C4-2B (cell line): ENCODE measurements around the gene NR1I2.

Experiments
- H3K27ac ChIP-seq: fragments of 450-650 bp; 2 replicates; pipeline ENCODE4 v1.5.1; 2017
- ZFX ChIP-seq: fragments of 450-650 bp; IDR thresholded peaks from 2 replicates; pipeline ENCODE4 v1.6.1; 2017
- TF ChIP-seq, protein P1 (sequence below): fragments of 450-650 bp; conservative IDR thresholded peaks from 2 replicates; pipeline ENCODE4 v1.5.1; 2017; ENCODE audit warnings: mild to moderate bottlenecking

NR1I2 gene

GRCh38 chr3:119794401-119794800 lies 12.5 kb downstream of the NR1I2 start:
- no peak for TF ChIP-seq ZFX
- TF ChIP-seq, protein P1, sequence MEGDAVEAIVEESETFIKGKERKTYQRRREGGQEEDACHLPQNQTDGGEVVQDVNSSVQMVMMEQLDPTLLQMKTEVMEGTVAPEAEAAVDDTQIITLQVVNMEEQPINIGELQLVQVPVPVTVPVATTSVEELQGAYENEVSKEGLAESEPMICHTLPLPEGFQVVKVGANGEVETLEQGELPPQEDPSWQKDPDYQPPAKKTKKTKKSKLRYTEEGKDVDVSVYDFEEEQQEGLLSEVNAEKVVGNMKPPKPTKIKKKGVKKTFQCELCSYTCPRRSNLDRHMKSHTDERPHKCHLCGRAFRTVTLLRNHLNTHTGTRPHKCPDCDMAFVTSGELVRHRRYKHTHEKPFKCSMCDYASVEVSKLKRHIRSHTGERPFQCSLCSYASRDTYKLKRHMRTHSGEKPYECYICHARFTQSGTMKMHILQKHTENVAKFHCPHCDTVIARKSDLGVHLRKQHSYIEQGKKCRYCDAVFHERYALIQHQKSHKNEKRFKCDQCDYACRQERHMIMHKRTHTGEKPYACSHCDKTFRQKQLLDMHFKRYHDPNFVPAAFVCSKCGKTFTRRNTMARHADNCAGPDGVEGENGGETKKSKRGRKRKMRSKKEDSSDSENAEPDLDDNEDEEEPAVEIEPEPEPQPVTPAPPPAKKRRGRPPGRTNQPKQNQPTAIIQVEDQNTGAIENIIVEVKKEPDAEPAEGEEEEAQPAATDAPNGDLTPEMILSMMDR, result no peak

DNA sequence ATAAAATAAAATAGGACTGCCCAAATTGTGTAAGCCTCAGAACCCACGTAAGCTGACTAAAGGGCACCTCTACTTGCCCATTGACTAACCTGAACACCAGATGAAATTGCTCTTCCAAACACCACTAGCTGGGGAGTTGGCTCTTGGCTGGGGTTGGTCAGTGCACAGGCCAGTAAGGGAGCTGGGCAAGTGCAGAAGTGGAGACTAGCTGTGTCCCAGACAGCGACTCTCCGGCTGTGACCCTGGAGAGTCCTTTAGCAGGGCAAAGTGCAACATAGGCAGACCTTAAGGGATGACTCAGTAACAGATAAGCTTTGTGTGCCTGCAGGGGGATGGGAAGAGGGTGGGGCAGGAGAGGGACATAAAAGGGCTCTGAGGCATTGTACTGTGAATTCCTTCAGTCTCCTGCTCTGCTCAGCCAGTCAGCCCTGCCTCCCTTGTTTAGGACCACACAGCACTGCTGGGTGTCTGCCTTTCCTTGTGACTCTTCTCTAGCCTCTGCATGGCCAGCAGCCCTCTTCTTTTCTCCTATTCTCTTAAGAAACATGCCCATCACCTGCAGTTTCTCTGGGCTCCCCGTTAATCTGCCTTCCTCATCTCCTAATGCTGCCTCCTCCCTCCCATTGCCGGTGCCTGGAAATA lies 13.2 kb downstream of the NR1I2 start:
- TF ChIP-seq, protein P1, result no peak
- TF ChIP-seq ZFX, result no peak
- H3K27ac ChIP-seq, result no peak overlapping the region

More at GRCh38 chr3:119794401-119794800, 12.5 kb downstream of the NR1I2 start:
- no peak overlapping the region for H3K27ac ChIP-seq

- no peak overlapping the region for H3K27ac ChIP-seq
- TF ChIP-seq ZFX, result no peak
- TF ChIP-seq, protein P1, result no peak
Observed at GRCh38 chr3:119795849-119796248, 13.9 kb downstream of the NR1I2 start.

- TF ChIP-seq ZFX, result no peak
- TF ChIP-seq, protein P1, result no peak
Observed at GRCh38 chr3:119796368-119796767, 14.5 kb downstream of the NR1I2 start.

GRCh38 chr3:119796785-119797184 lies 14.9 kb downstream of the NR1I2 start:
- TF ChIP-seq ZFX, result no peak
- TF ChIP-seq, protein P1, result no peak
- H3K27ac ChIP-seq, result no peak overlapping the region

More at GRCh38 chr3:119796368-119796767, 14.5 kb downstream of the NR1I2 start:
- H3K27ac ChIP-seq, result no peak overlapping the region

GRCh38 chr3:119800844-119801243 lies 18.9 kb downstream of the NR1I2 start:
- no peak for TF ChIP-seq ZFX
- TF ChIP-seq, protein P1, result no peak
- no peak overlapping the region for H3K27ac ChIP-seq

GRCh38 chr3:119808244-119808643 lies 26.3 kb downstream of the NR1I2 start:
- TF ChIP-seq, protein P1, result no peak
- no peak overlapping the region for H3K27ac ChIP-seq
